GM19467 (cell line): ENCODE data around the gene INPP5B.

Experiments used
- ATAC-seq: cut with Tn5 transposase; IDR thresholded peaks from one replicate; pipeline ENCODE4 v1.9.1; 2021; ENCODE audit warnings: mild to moderate bottlenecking, moderate library complexity; ENCODE audit not compliant: unreplicated experiment

Gene INPP5B

DNA sequence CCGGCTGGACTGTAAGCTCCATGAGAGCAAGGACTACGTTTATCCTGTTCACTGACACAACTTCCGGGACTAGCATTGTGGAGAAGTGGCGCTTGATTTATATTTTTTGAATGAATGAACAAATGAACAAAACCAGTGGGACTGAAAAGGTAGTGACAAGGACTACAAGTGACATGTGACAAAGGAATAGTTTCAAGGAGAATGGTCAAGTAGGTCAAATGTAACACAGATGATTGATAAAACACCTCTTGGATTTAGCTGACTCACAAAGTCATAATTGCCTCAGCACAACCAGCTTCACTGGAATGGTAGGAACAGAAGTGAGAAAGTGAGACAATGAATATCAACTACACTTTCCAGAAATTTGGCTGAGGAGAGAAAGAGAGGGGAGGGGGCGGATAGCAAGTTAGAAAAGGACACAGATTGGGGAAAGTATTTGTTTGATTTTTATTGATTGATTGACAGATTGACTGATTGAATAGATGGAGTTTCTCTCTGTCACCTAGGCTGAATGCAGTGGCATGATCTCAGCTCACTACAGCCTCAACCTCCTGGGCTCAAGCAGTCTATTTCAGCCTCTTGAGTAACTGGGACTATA, 101.7 kb downstream of the INPP5B start:
- ATAC-seq = no peak

- no peak for ATAC-seq
Observed at GRCh38 chr1:37844536-37844935, 102.3 kb downstream of the INPP5B start.

- no peak for ATAC-seq
Observed at GRCh38 chr1:37841652-37842051, 105.2 kb downstream of the INPP5B start.

DNA sequence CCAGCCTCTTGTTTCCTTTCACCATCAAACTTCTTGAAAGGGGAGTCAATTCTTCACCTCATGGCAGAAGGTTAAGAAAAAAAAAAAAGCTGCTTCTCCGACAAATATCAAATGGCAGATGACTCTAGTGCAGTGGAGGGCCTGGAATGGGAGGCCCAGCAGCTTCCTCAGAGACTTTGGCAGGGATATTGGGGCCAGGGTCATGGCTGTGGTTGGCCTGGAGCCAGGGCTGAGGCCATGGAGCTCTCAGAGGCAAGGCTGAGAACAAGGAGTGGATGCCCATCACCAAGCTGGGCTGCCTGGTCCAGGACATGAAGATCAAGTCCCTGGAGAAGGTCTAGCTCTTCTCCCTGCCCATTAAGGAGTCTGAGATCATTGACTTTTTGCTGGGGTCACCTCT, 106.1 kb downstream of the INPP5B start:
- ATAC-seq = no peak

GRCh38 chr1:37839676-37840075, 107.2 kb downstream of the INPP5B start:
- no peak for ATAC-seq

GRCh38 chr1:37836788-37837187, 110.1 kb downstream of the INPP5B start:
- ATAC-seq = no peak

DNA sequence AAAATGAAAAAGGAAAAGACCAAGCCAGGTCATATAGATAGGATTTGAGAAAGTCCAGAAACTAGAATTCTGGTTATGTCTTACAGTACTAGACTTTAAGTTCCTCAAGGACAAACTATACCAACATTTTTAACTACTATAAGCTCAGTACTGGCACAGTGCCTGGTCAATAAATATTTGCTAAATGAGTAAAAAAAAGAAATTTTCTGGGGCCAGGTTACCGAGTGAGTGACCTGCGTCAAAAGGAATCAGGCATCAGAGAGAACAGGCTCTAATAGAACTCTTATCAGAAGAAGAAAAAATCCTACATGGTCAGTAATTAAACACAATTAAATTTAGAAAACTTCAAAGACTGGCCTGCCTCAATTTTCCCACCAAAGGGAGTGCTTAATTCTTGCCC, 115.0 kb downstream of the INPP5B start:
- ATAC-seq = no peak

GRCh38 chr1:37831109-37831508, 115.7 kb downstream of the INPP5B start:
- no peak for ATAC-seq

DNA sequence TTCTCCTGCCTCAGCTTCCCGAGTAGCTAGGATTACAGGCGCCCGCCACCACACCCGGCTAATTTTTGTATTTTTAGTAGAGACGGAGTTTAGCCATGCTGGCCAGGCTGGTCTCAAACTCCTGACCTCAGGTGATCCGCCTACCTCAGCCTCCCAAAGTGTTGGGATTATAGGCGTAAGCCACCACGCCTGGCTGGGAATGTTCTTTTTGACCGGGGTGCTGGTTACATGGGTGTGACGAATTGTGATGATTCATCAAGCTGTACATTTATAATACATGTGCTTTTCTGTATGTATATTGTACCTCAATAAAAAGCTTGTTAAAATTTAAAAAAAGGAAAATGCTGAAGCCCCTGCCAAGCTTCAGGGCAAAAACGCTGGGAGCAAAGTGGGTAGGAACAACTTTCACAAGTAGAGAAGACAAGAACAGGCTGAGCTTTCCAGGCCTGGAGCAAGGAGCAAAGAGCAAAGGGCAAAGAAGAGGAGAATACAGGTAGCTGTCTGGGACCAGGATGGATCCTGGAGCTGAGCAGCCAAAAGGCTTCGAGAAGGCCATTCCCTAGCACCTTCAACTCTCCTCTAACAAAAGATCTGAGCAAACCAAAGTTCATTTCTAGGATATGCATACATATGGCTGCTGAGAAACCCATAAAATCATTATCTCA, 118.3 kb downstream of the INPP5B start:
- ATAC-seq = no peak

- no peak for ATAC-seq
Observed at GRCh38 chr1:37825506-37825905, 121.3 kb downstream of the INPP5B start.

GRCh38 chr1:37824001-37824400, 122.9 kb downstream of the INPP5B start:
- ATAC-seq = no peak

- no peak for ATAC-seq
Observed at GRCh38 chr1:37822906-37823815, 123.7 kb downstream of the INPP5B start.

- ATAC-seq = no peak
Observed at GRCh38 chr1:37821481-37821880, 125.4 kb downstream of the INPP5B start.

DNA sequence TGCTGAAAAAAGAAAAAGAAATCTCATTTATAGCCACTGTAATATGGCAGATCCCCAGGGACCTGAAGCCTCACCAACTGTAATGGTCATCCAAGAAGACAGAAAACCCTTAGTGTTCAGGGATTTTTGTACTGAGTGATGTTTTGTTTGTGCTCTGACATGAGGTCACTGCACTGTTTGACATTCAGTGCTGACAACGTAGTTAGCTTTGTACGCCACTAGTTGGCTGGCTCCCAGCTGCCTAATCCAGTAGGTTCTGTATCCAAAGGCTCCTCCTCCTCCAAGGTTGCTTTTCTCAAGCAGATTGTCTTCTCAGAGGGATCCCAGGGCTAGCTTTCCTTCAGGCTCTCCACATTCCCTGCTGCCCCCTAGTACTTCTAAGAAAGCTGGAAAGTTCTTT, 129.4 kb downstream of the INPP5B start:
- no peak for ATAC-seq

DNA sequence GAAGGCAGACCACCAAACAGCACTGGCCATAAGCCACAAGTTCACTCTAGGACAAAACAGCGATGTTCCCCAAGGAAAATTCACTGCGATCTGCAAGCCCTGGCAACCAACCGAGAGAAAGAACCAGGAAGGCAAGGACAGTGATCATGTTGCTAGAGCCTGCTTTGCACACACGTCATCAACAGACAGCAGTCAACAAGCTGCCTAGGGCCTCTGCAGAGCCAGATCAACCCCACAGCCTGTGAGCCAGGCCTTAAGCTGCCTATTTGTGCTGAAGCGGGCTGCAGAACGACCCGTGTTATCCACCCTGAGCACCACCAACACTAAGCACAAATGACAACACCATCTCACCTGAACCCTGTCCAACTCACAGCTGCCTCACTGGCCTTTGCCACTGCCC, 132.6 kb downstream of the INPP5B start:
- ATAC-seq = no peak

- ATAC-seq = no peak
Observed at GRCh38 chr1:37813529-37814145, 133.2 kb downstream of the INPP5B start.

DNA sequence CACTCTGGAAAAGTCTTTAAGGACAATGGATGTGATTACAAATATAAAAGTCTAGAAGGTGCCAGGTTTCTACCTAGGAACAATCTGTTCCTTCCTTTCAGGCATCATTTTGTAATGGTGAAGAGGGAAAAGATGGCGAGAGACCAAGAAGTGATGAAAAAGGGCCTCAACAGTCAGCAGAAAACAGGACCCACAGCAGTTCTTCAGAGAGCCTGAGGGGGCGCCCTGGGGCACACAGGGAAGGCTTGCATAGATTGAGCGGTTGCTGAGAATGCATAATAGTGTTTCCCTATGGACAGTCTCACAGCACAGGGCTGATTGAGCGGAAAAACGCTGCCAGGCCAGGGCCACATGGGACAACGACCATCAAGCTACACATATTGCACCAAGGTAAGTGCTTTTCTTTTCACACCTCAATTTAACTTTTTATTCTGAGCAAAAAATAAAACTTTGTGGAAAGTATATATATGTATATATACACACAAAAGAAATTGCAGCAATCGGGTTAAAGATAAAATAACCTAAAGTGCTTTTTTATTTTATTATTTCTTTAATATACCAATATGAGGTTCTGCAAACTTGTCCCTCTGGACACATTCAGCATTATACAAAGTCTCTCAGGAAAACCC, 135.7 kb downstream of the INPP5B start:
- ATAC-seq = no peak
